H1 (cell line): ENCODE results near the gene GLIS2. TPM values are rescaled to one million over a fixed set of nuclear protein-coding genes. Genes with fewer than 3 reads are reported as not detected.

Source experiments
- CTCF ChIA-PET: fragments of 300-600 bp; sonication (Branson Sonifier 250); formaldehyde crosslinking; loops from one replicate; lab custom pipeline; 2021; ENCODE audit not compliant: partially characterized antibody; lab: Charles Lee
- POLR2A ChIA-PET: fragments of 300-600 bp; sonication (Branson Sonifier 250); formaldehyde crosslinking; loops from one replicate; lab custom pipeline; 2021; ENCODE audit warnings: inconsistent platforms; ENCODE audit not compliant: partially characterized antibody; lab: Charles Lee
- DNase-seq, 2 experiments: peaks; one replicate each; pipeline versions ENCODE4 v3.0.0 to v3.0.0-alpha.2; 2010 to 2022; ENCODE audit warnings: low spot score in 2 of 2, low read depth in 1 of 2, mixed read lengths in 1 of 2
- FAIRE-seq: peaks from 2 replicates; lab custom pipeline; 2011; peaks lifted over from hg19 to GRCh38; lab: Jason Lieb, UNC
- H2AFZ ChIP-seq: 2 replicates; pipeline ENCODE4 v1.8.1; 2012; ENCODE audit warnings: low read length, inconsistent platforms
- H2AK5ac ChIP-seq: 2 replicates; pipeline ENCODE4 v1.6.1; 2013; ENCODE audit warnings: low read depth, low read length
- H2BK120ac ChIP-seq: replicated peaks from 2 replicates; pipeline ENCODE3; 2013; ENCODE audit warnings: low read depth, low read length, inconsistent platforms
- H2BK12ac ChIP-seq: 2 replicates; pipeline ENCODE4 v1.6.1; 2013; ENCODE audit warnings: low read depth, low read length
- H2BK15ac ChIP-seq: 2 replicates; pipeline ENCODE4 v1.6.1; 2013; ENCODE audit warnings: low read length
- H2BK20ac ChIP-seq: 2 replicates; pipeline ENCODE4 v1.6.1; 2013; ENCODE audit warnings: low read length
- H2BK5ac ChIP-seq: 2 replicates; pipeline ENCODE4 v1.6.1; 2013; ENCODE audit warnings: low read depth, low read length
- H3K14ac ChIP-seq: 2 replicates; pipeline ENCODE4 v1.6.1; 2013; ENCODE audit warnings: inconsistent platforms; ENCODE audit not compliant: insufficient read length
- H3K18ac ChIP-seq: 2 replicates; pipeline ENCODE4 v1.6.1; 2013; ENCODE audit warnings: low read length; ENCODE audit errors: extremely low read depth
- H3K23ac ChIP-seq: 2 replicates; pipeline ENCODE4 v1.6.1; 2013; ENCODE audit warnings: inconsistent platforms; ENCODE audit not compliant: insufficient read length
- H3K23me2 ChIP-seq: 2 replicates; pipeline ENCODE4 v1.6.1; 2013; ENCODE audit warnings: low read depth, low read length
- H3K27ac ChIP-seq: 2 replicates; pipeline ENCODE4 v1.6.1; 2011; ENCODE audit warnings: low read depth, low read length, inconsistent platforms
- H3K27me3 ChIP-seq, 4 experiments: replicated peaks in 1 of 4; 1 replicate in 1 of 4; 2 replicates in 3 of 4; pipeline versions ENCODE4 v1.6.1 to v1.8.1; 2011 to 2013; ENCODE audit warnings: low read length in 3 of 4, mild to moderate bottlenecking in 3 of 4, inconsistent platforms in 2 of 4, mixed read lengths in 2 of 4, moderate library complexity in 1 of 4; ENCODE audit not compliant: control insufficient read depth in 3 of 4, insufficient read depth in 3 of 4; ENCODE audit errors: extremely low read depth in 1 of 4
- H3K36me3 ChIP-seq, 4 experiments: 2 replicates each; pipeline versions ENCODE4 v1.6.1 to v1.8.1; 2011 to 2013; ENCODE audit warnings: mild to moderate bottlenecking in 4 of 4, low read length in 3 of 4, moderate library complexity in 2 of 4, control low read depth in 1 of 4, inconsistent platforms in 1 of 4; ENCODE audit not compliant: insufficient read depth in 4 of 4, control insufficient read depth in 2 of 4
- H3K4ac ChIP-seq: replicated peaks from 2 replicates; pipeline ENCODE3; 2013; ENCODE audit warnings: low read length, low read depth, mixed read lengths, inconsistent platforms; ENCODE audit not compliant: insufficient read length
- H3K4me1 ChIP-seq, 4 experiments: replicated peaks in 1 of 4; 1 replicate in 1 of 4; 2 replicates in 3 of 4; pipeline versions ENCODE4 v1.6.1 to v1.8.1; 2011 to 2013; ENCODE audit warnings: low read length in 3 of 4, inconsistent platforms in 2 of 4, mixed read lengths in 1 of 4; ENCODE audit not compliant: insufficient read depth in 4 of 4, control insufficient read depth in 3 of 4
- H3K4me2 ChIP-seq, 2 experiments: 2 replicates each; pipeline versions ENCODE4 v1.6.1 to v1.8.1; 2011 to 2013; ENCODE audit warnings: low read depth in 2 of 2, low read length in 2 of 2, control low read depth in 1 of 2, inconsistent platforms in 1 of 2, mild to moderate bottlenecking in 1 of 2; ENCODE audit not compliant: insufficient read depth in 1 of 2
- H3K4me3 ChIP-seq, 4 experiments: fragments of 200-600, 300-600 bp in 1 of 4; sonication (generic), shearing (Covaris generic), sonication (Bioruptor Twin) in 1 of 4; 2 replicates each; pipeline versions ENCODE4 v1.5.1 to v1.8.1; 2011 to 2016; ENCODE audit warnings: low read length in 4 of 4, low read depth in 3 of 4, control low read depth in 2 of 4, inconsistent platforms in 2 of 4, mild to moderate bottlenecking in 2 of 4, mixed read lengths in 1 of 4, moderate library complexity in 1 of 4; ENCODE audit not compliant: insufficient read depth in 2 of 4; ENCODE audit errors: extremely low read depth in 1 of 4
- H3K56ac ChIP-seq: replicated peaks from 2 replicates; pipeline ENCODE3; 2013; ENCODE audit warnings: low read depth, mild to moderate bottlenecking, mixed read lengths, low read length, inconsistent platforms; ENCODE audit not compliant: insufficient read length
- H3K79me1 ChIP-seq: 2 replicates; pipeline ENCODE4 v1.6.1; 2013; ENCODE audit warnings: low read depth, low read length, control low read depth
- H3K79me2 ChIP-seq, 2 experiments: 2 replicates each; pipeline versions ENCODE4 v1.6.1 to v1.8.1; 2012 to 2013; ENCODE audit warnings: low read length in 2 of 2, mild to moderate bottlenecking in 2 of 2, inconsistent platforms in 1 of 2; ENCODE audit not compliant: insufficient read depth in 2 of 2, control insufficient read depth in 1 of 2
- H3K9ac ChIP-seq, 4 experiments: replicated peaks in 1 of 4; 1 replicate in 1 of 4; 2 replicates in 3 of 4; pipeline versions ENCODE4 v1.6.1 to v1.8.1; 2011 to 2013; ENCODE audit warnings: low read depth in 3 of 4, low read length in 3 of 4, control low read depth in 2 of 4, mild to moderate bottlenecking in 2 of 4, moderate library complexity in 2 of 4, inconsistent platforms in 1 of 4; ENCODE audit errors: extremely low read depth in 1 of 4
- H3K9me3 ChIP-seq, 2 experiments: 2 replicates each; pipeline versions ENCODE4 v1.6.1 to v1.8.1; 2012 to 2013; ENCODE audit warnings: mild to moderate bottlenecking in 2 of 2, moderate library complexity in 2 of 2, control low read depth in 1 of 2, inconsistent platforms in 1 of 2, low read depth in 1 of 2, low read length in 1 of 2, mixed read lengths in 1 of 2; ENCODE audit not compliant: insufficient read depth in 2 of 2
- H4K20me1 ChIP-seq, 2 experiments: replicated peaks in 1 of 2; 2 replicates each; pipeline versions ENCODE3 to v1.8.1; 2011 to 2013; ENCODE audit warnings: inconsistent platforms in 2 of 2, low read length in 2 of 2, mild to moderate bottlenecking in 1 of 2; ENCODE audit not compliant: insufficient read depth in 2 of 2, control insufficient read depth in 1 of 2
- H4K5ac ChIP-seq: 2 replicates; pipeline ENCODE4 v1.6.1; 2013; ENCODE audit warnings: low read length, low read depth, mixed read lengths, inconsistent platforms; ENCODE audit not compliant: insufficient read length
- H4K8ac ChIP-seq: 2 replicates; pipeline ENCODE4 v1.8.0; 2013; ENCODE audit warnings: mild to moderate bottlenecking, moderate library complexity, low read length, inconsistent platforms; ENCODE audit not compliant: insufficient read depth; ENCODE audit errors: extremely low read depth
- H4K91ac ChIP-seq: replicated peaks from 2 replicates; pipeline ENCODE3; 2013; ENCODE audit warnings: low read length, mixed read lengths, inconsistent platforms; ENCODE audit not compliant: insufficient read length
- CREB1 ChIP-seq: IDR thresholded peaks from 2 replicates; pipeline ENCODE4 v1.6.1; 2012; ENCODE audit warnings: inconsistent platforms
- CTBP2 ChIP-seq: IDR thresholded peaks from 2 replicates; pipeline ENCODE4 v1.7.0; 2011; ENCODE audit warnings: borderline replicate concordance, mild to moderate bottlenecking, moderate library complexity, mixed read lengths, low read length; ENCODE audit not compliant: insufficient read depth, insufficient read length
- EZH2 ChIP-seq: fragments of 200-600 bp; sonication (generic); IDR thresholded peaks from 2 replicates; pipeline ENCODE4 v1.7.1; 2012; ENCODE audit warnings: low read depth, mild to moderate bottlenecking, moderate library complexity, low read length, inconsistent platforms; ENCODE audit not compliant: severe bottlenecking
- POU5F1 ChIP-seq: IDR thresholded peaks from 2 replicates; pipeline ENCODE4 v1.6.1; 2011; ENCODE audit warnings: low read depth, mild to moderate bottlenecking, low read length, moderate library complexity
- SP4 ChIP-seq: IDR thresholded peaks from 2 replicates; pipeline ENCODE4 v1.6.1; 2012; ENCODE audit warnings: low read length, inconsistent platforms
- SRF ChIP-seq: IDR thresholded peaks from 2 replicates; pipeline ENCODE4 v1.6.1; 2011; ENCODE audit warnings: mild to moderate bottlenecking, low read depth, low read length, moderate library complexity
- WGBS, 2 experiments: shearing (Covaris generic) in 1 of 2; methylation state at CpG; one replicate each; pipeline versions ENCODE4 v1.1.6 to v1.1.7; 2013 to 2015; ENCODE audit warnings: low lambda C conversion rate in 2 of 2, mixed read lengths in 2 of 2, inconsistent platforms in 1 of 2, low coverage in 1 of 2, missing lambda C conversion rate in 1 of 2; ENCODE audit not compliant: insufficient replicate concordance in 2 of 2, insufficient coverage in 1 of 2, insufficient read length in 1 of 2; ENCODE audit errors: extremely low coverage in 1 of 2, missing lambda C conversion rate in 1 of 2; 5-methylcytosine and 5-hydroxymethylcytosine counted together
- polyA plus RNA-seq, 7 experiments: library from polyadenylated mRNA; depleted of rRNA in 3 of 7; stranded (reverse) in 5 of 7; unstranded in 2 of 7; fragments of >200 nt in 5 of 7; fragments of 200-250 nt in 2 of 7; gene quantifications; 1 replicate in 5 of 7; 2 replicates in 1 of 7; 4 replicates in 1 of 7; pipeline versions ENCODE4 v1.2.1 to v1.2.3, GENCODE V29; 2011 to 2013; ENCODE audit warnings: missing spikeins in 2 of 7, mixed read lengths in 2 of 7
- total RNA-seq: library from RNA; stranded (reverse); fragmentation: NEBNext Ultra II Directional; extraction: Animal tissue kit (Norgen Biotek cat#: 25700); gene quantifications from 2 replicates; pipeline ENCODE4 v1.2.1, GENCODE V29; 2021
- TF ChIP-seq, protein P1 (sequence below): IDR thresholded peaks from 2 replicates; pipeline ENCODE4 v1.6.1; 2012; ENCODE audit warnings: inconsistent platforms
- TF ChIP-seq, protein P2 (sequence below): IDR thresholded peaks from 2 replicates; pipeline ENCODE4 v1.6.1; 2012; ENCODE audit warnings: low read length, inconsistent platforms
- TF ChIP-seq, protein P3 (sequence below): IDR thresholded peaks from 2 replicates; pipeline ENCODE4 v1.6.1; 2012; ENCODE audit warnings: inconsistent platforms

The GLIS2 gene
- total and polyA plus RNA-seq, 2 of the 8 experiments (the other 6 are each of a cell fraction or from before 2014, with no cell fraction given): 4.3 to 17.4 TPM

DNA sequence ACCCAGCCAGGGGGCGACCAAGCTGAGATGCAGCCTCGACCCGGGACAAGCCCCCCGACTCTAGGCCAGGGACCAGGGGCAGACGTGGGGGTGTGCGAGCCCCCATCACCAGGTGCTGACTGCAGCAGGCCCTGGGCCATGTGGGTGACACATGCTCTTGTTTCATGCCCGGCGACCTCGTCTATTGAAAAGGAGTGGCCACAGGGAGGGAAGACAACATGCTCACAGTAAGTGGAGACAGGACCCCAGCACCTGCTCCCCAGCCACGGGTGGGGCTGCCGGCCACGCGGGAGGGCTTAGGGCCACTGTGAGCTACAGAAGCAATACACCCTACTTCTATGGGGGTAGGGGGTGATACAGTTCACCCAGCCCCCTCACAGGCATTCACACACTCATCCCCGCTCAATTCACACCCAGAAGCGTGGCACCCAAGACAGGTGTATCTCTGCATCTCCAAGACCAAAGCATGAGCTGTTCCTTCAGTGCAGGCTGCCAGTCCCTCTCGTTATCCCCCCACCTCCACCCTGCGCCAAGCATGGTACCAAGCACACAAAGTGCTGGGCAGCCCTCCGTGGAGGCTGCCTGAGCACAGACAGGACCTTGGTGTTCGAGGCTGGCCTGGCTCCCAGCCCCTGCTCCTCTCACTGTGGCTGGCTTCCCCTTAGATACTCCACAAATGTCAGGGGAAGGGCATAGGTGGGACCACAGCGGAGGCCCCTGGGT is 69.4 kb downstream of the GLIS2 start:
- H3K23ac ChIP-seq: no peak overlapping the region
- H2AK5ac ChIP-seq: no peak overlapping the region; the same call in 1 of the 2 replicates
- H4K20me1 ChIP-seq: peaks cover 3 to 15% of the 10 kb centered on the region in 2 experiments
- ChIA-PET CTCF (interaction anchor here (0.6 to 24.8 kb wide), 8 partner anchors 9 to 256 kb away, joined by 3 to 659 read pairs (median 4); no protein-coding TSS in a partner anchor), POLR2A (interaction anchor here (1.6 to 11.9 kb wide), 2 partner anchors 8 to 10 kb away, joined by 3 to 223 read pairs; no protein-coding TSS in a partner anchor)
- DNase-seq (no peak), FAIRE-seq (no peak)
- no peak overlapping the region for H3K4me2 ChIP-seq
- no peaks in the 10 kb centered on the region for H3K79me2 ChIP-seq
- no peak overlapping the region for H4K5ac ChIP-seq
- H3K4me1 ChIP-seq: peaks cover 0 to 21% (median 17%) of the 10 kb centered on the region in 4 experiments; a peak in 6 of 7 replicates
- H2AFZ ChIP-seq: no peak overlapping the region
- H2BK20ac ChIP-seq: no peak overlapping the region
- no peak overlapping the region for H3K27ac ChIP-seq
- H3K9ac ChIP-seq: no peak overlapping the region
- no peak overlapping the region for H4K8ac ChIP-seq
- no peak overlapping the region for H3K4ac ChIP-seq
- WGBS, 2 experiments: 93% methylated on average over 14 of the region's 20 CpGs; no CpG with 5 or more reads in 1 of the 2 experiments
- H3K14ac ChIP-seq: no peak overlapping the region
- 0 out of 2 replicates have a peak overlapping the region, but pooled peaks have one; percentile 29 for H2BK15ac ChIP-seq
- no peaks in the 10 kb centered on the region for H3K9me3 ChIP-seq
- no peak overlapping the region for H2BK12ac ChIP-seq
- no peaks in the 10 kb centered on the region for H3K23me2 ChIP-seq
- H3K4me3 ChIP-seq: no peak overlapping the region
- peak overlapping the region; percentile 48; the same call in 1 of the 2 replicates for H3K18ac ChIP-seq
- H3K36me3 ChIP-seq: peaks cover 0 to 18% (median 2%) of the 10 kb centered on the region in 4 experiments; a peak in 4 of 8 replicates
- no peak overlapping the region for H3K56ac ChIP-seq
- no peak overlapping the region for H2BK120ac ChIP-seq
- H3K27me3 ChIP-seq: no peaks in the 10 kb centered on the region
- H3K79me1 ChIP-seq: no peaks in the 10 kb centered on the region
- peak overlapping the region; percentile 66; the same call in 1 of the 2 replicates for H2BK5ac ChIP-seq
- no peak overlapping the region for H4K91ac ChIP-seq
- TF ChIP-seq POU5F1 (no peak), SRF (no peak), CTBP2 (no peak), CREB1 (no peak), EZH2 (no peak), SP4 (no peak)
- TF ChIP-seq, protein P1, sequence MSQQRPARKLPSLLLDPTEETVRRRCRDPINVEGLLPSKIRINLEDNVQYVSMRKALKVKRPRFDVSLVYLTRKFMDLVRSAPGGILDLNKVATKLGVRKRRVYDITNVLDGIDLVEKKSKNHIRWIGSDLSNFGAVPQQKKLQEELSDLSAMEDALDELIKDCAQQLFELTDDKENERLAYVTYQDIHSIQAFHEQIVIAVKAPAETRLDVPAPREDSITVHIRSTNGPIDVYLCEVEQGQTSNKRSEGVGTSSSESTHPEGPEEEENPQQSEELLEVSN: no peak
- TF ChIP-seq, protein P2, sequence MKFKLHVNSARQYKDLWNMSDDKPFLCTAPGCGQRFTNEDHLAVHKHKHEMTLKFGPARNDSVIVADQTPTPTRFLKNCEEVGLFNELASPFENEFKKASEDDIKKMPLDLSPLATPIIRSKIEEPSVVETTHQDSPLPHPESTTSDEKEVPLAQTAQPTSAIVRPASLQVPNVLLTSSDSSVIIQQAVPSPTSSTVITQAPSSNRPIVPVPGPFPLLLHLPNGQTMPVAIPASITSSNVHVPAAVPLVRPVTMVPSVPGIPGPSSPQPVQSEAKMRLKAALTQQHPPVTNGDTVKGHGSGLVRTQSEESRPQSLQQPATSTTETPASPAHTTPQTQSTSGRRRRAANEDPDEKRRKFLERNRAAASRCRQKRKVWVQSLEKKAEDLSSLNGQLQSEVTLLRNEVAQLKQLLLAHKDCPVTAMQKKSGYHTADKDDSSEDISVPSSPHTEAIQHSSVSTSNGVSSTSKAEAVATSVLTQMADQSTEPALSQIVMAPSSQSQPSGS: no peak
- TF ChIP-seq, protein P3, sequence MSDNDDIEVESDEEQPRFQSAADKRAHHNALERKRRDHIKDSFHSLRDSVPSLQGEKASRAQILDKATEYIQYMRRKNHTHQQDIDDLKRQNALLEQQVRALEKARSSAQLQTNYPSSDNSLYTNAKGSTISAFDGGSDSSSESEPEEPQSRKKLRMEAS: no peak
